Calu3 (cell line): ENCODE measurements around the gene PTCD2. TPM values are rescaled to one million over a fixed set of nuclear protein-coding genes. Genes with fewer than 3 reads are reported as not detected.
"Not testable (repeated sequence)": the region's sequence is repeated elsewhere in the genome, so short reads cannot be mapped to it uniquely, and the experiment has no call there.

ENCODE experiments used
- BruUV-seq: library from RNA; stranded (reverse); fragments of 400-500 nt; replicated peaks from 2 replicates; lab custom pipeline; 2021; lab: Mats Ljungman, UMichigan
- CTCF ChIA-PET: fragments of 300-600 bp; sonication (Branson Sonifier 250); formaldehyde crosslinking; loops from one replicate; lab custom pipeline; 2022; ENCODE audit warnings: antibody characterized with exemption; lab: Charles Lee
- DNase-seq: peaks from one replicate; pipeline ENCODE4 v3.0.0; 2022
- H3K27ac Mint-ChIP-seq: one replicate; pipeline ENCODE4 v1.8.0; 2022; ENCODE audit warnings: mixed read lengths; ENCODE audit not compliant: unreplicated experiment
- H3K27me3 Mint-ChIP-seq: one replicate; pipeline ENCODE4 v1.8.0; 2022; ENCODE audit warnings: mixed read lengths; ENCODE audit not compliant: unreplicated experiment
- H3K36me3 Mint-ChIP-seq: one replicate; pipeline ENCODE4 v1.8.0; 2022; ENCODE audit warnings: mild to moderate bottlenecking, moderate library complexity, mixed read lengths; ENCODE audit not compliant: insufficient read depth, unreplicated experiment
- H3K4me1 Mint-ChIP-seq: one replicate; pipeline ENCODE4 v1.8.0; 2022; ENCODE audit warnings: mild to moderate bottlenecking, low read depth, mixed read lengths; ENCODE audit not compliant: unreplicated experiment
- H3K4me3 Mint-ChIP-seq: one replicate; pipeline ENCODE4 v1.8.0; 2022; ENCODE audit warnings: mild to moderate bottlenecking, low read depth, moderate library complexity, mixed read lengths; ENCODE audit not compliant: unreplicated experiment
- H3K9me3 Mint-ChIP-seq: one replicate; pipeline ENCODE4 v1.8.0; 2022; ENCODE audit warnings: low read depth, mixed read lengths; ENCODE audit not compliant: unreplicated experiment
- CTCF ChIP-seq: fragments of 200-600 bp; IDR thresholded peaks from one replicate; pipeline ENCODE4 v1.8.0; 2022; ENCODE audit warnings: antibody characterized with exemption; ENCODE audit not compliant: unreplicated experiment
- intact Hi-C: fragments of 100-400 bp; cut with micrococcal nuclease; formaldehyde crosslinking; loops from one replicate; pipeline ENCODE4 v1.10.0; 2022; ENCODE audit not compliant: unreplicated experiment
- total RNA-seq: library from RNA; stranded (reverse); gene quantifications from 2 replicates; pipeline ENCODE4 v1.2.3, GENCODE V29; 2022

PTCD2 gene
- total RNA-seq, 1 experiment from 2014 or later, result 14.3 TPM

GRCh38 chr5:72308853-72309191, 11.4 kb upstream of the PTCD2 start:
- no peak for TF ChIP-seq CTCF
- intact Hi-C loops, result loop anchor here (10.0 kb wide), 1 partner anchor 174 kb away; no protein-coding TSS in a partner anchor
- H3K4me1 Mint-ChIP-seq, result peaks cover 16% of the 10 kb centered on the region
- DNase-seq, result no peak
- H3K27ac Mint-ChIP-seq, result peak overlapping the region; percentile 98
- H3K4me3 Mint-ChIP-seq, result peak overlapping the region; percentile 79
- H3K9me3 Mint-ChIP-seq, result no peaks in the 10 kb centered on the region
- CTCF ChIA-PET, result interaction anchor here (0.6 to 2.0 kb wide), 12 partner anchors 9 to 571 kb away, joined by 3 to 12 read pairs (median 4); partner anchors contain the start of genes MRPS27 and PTCD2
- peaks cover 48% of the 10 kb centered on the region for H3K36me3 Mint-ChIP-seq
- no peaks in the 10 kb centered on the region for H3K27me3 Mint-ChIP-seq
- BruUV-seq, result no TSS peak

- TF ChIP-seq CTCF, result no peak
- H3K4me3 Mint-ChIP-seq, result no peak overlapping the region
- H3K36me3 Mint-ChIP-seq, result peaks cover 39% of the 10 kb centered on the region
- no TSS peak for BruUV-seq
- no peaks in the 10 kb centered on the region for H3K9me3 Mint-ChIP-seq
- H3K27ac Mint-ChIP-seq, result no peak overlapping the region
- no peaks in the 10 kb centered on the region for H3K27me3 Mint-ChIP-seq
- CTCF ChIA-PET, result interaction anchor here (0.5 kb wide), 1 partner anchor 21 kb away, joined by 3 read pairs; no protein-coding TSS in a partner anchor
- H3K4me1 Mint-ChIP-seq, result peaks cover 7% of the 10 kb centered on the region
- no peak for DNase-seq
- intact Hi-C loops, result no loop called here
Measured at GRCh38 chr5:72313141-72313540, 7.0 kb upstream of the PTCD2 start.

GRCh38 chr5:72314571-72315172, 5.5 kb upstream of the PTCD2 start:
- Mint-ChIP-seq H3K27ac (no peak overlapping the region), H3K4me3 (no peak overlapping the region), H3K9me3 (no peaks in the 10 kb centered on the region), H3K4me1 (peaks cover 8% of the 10 kb centered on the region), H3K27me3 (no peaks in the 10 kb centered on the region), H3K36me3 (peaks cover 38% of the 10 kb centered on the region)
- CTCF ChIA-PET, result interaction anchor here (0.8 kb wide), 1 partner anchor 30 kb away, joined by 3 read pairs; no protein-coding TSS in a partner anchor
- peak; percentile 57 for DNase-seq
- no peak for TF ChIP-seq CTCF
- intact Hi-C loops, result no loop called here
- BruUV-seq, result no TSS peak

GRCh38 chr5:72319435-72319975, 668 bp upstream of the PTCD2 start:
- Mint-ChIP-seq H3K4me1 (peaks cover 22% of the 10 kb centered on the region), H3K4me3 (peak overlapping the region; percentile 95), H3K27ac (peak overlapping the region; percentile 92), H3K36me3 (peaks cover 41% of the 10 kb centered on the region)
- H3K9me3 Mint-ChIP-seq, intact Hi-C loops, H3K27me3 Mint-ChIP-seq: not testable (repeated sequence)
- CTCF ChIA-PET, result interaction anchor here (0.7 to 1.0 kb wide), 4 partner anchors 12 to 539 kb away, joined by 3 to 7 read pairs (median 4); no protein-coding TSS in a partner anchor
- DNase-seq, result peak; percentile 30
- BruUV-seq, result TSS peak; percentile 72
